GM12878 (cell line): ENCODE measurements around the gene PRKRA. TPM values are rescaled to one million over a fixed set of nuclear protein-coding genes. Genes with fewer than 3 reads are reported as not detected.

Experiments
- ATAC-seq: fragments of 200-7000 bp; cut with Tn5 transposase; 3 replicates; pipeline ENCODE4 v1.9.1; 2020; ENCODE audit warnings: mild to moderate bottlenecking, moderate library complexity
- BruUV-seq: library from RNA; stranded (reverse); fragments of 400-500 nt; replicated peaks from 2 replicates; lab custom pipeline; 2021; lab: Mats Ljungman, UMichigan
- CTCF ChIA-PET: fragments of 300-600 bp; sonication (Branson Sonifier 250); formaldehyde crosslinking; extraction: SDS; loops from one replicate; lab custom pipeline; 2021; ENCODE audit warnings: inconsistent platforms; lab: Yijun Ruan, JAX
- POLR2A ChIA-PET: fragments of 350-600 bp; formaldehyde crosslinking; extraction: SDS; loops from one replicate; lab custom pipeline; 2021; ENCODE audit warnings: inconsistent platforms; lab: Charles Lee
- RAD21 ChIA-PET: fragments of 300-600 bp; sonication (Branson Sonifier 250); formaldehyde crosslinking; loops from one replicate; lab custom pipeline; 2023; ENCODE audit warnings: antibody characterized with exemption; ENCODE audit not compliant: unreplicated experiment; lab: Charles Lee
- SMC1A ChIA-PET: fragments of 300-600 bp; sonication (Branson Sonifier 250); formaldehyde crosslinking; loops from one replicate; lab custom pipeline; 2023; ENCODE audit not compliant: unreplicated experiment, uncharacterized antibody; lab: Charles Lee
- DNase-seq: peaks from one replicate; pipeline ENCODE4 v3.0.0-alpha.2; 2011; ENCODE audit warnings: low read depth, low spot score
- FAIRE-seq: peaks from 3 replicates; lab custom pipeline; 2011; peaks lifted over from hg19 to GRCh38; lab: Jason Lieb, UNC
- H2AFZ ChIP-seq: 2 replicates; pipeline ENCODE4 v1.6.0; 2011; ENCODE audit warnings: low read depth, low read length, control low read depth; ENCODE audit not compliant: control insufficient read depth
- H3K27ac ChIP-seq: 2 replicates; pipeline ENCODE4 v1.5.1; 2011; ENCODE audit warnings: control low read depth; ENCODE audit not compliant: control insufficient read depth, insufficient read depth
- H3K27me3 ChIP-seq, 2 experiments: replicated peaks in 1 of 2; 2 replicates each; pipeline versions ENCODE4 v1.6.0 to v1.6.1; 2011; ENCODE audit warnings: low read length in 1 of 2; ENCODE audit not compliant: control insufficient read depth in 2 of 2, insufficient read depth in 2 of 2
- H3K36me3 ChIP-seq, 2 experiments: 2 replicates each; pipeline ENCODE4 v1.5.1; 2011; ENCODE audit warnings: low read length in 1 of 2; ENCODE audit not compliant: control insufficient read depth in 2 of 2, insufficient read depth in 2 of 2
- H3K4me1 ChIP-seq: 2 replicates; pipeline ENCODE4 v1.6.1; 2011; ENCODE audit warnings: mild to moderate bottlenecking, low read length, moderate library complexity, mixed read lengths; ENCODE audit not compliant: control insufficient read depth, insufficient read depth
- H3K4me2 ChIP-seq: 2 replicates; pipeline ENCODE4 v1.6.0; 2011; ENCODE audit warnings: control low read depth; ENCODE audit not compliant: control insufficient read depth, insufficient read depth
- H3K4me3 ChIP-seq: fragments of 200-600 bp; sonication (generic); 2 replicates; pipeline ENCODE4 v1.5.1; 2016
- H3K79me2 ChIP-seq: 2 replicates; pipeline ENCODE4 v1.6.0; 2011; ENCODE audit warnings: low read length; ENCODE audit not compliant: control insufficient read depth, insufficient read depth
- H3K9ac ChIP-seq: 2 replicates; pipeline ENCODE4 v1.8.0; 2011; ENCODE audit warnings: low read length, control low read depth, mixed read lengths; ENCODE audit not compliant: control insufficient read depth, insufficient read depth
- H3K9me3 ChIP-seq: replicated peaks from 3 replicates; pipeline ENCODE4 v1.5.1; 2011; ENCODE audit warnings: mild to moderate bottlenecking, low read length; ENCODE audit not compliant: control insufficient read depth, insufficient read depth
- H4K20me1 ChIP-seq: 2 replicates; pipeline ENCODE4 v1.6.0; 2011; ENCODE audit not compliant: control insufficient read depth, insufficient read depth
- CBX3 ChIP-seq: fragments of 200-600 bp; sonication (generic); IDR thresholded peaks from 2 replicates; pipeline ENCODE4 v1.6.1; 2016; ENCODE audit warnings: low read depth, borderline replicate concordance
- EZH2 ChIP-seq: IDR thresholded peaks from 2 replicates; pipeline ENCODE4 v1.6.1; 2012; ENCODE audit warnings: low read depth, mild to moderate bottlenecking, control low read depth, inconsistent platforms, low read length, borderline replicate concordance; ENCODE audit not compliant: control insufficient read depth
- FOS ChIP-seq: IDR thresholded peaks from 3 replicates; pipeline ENCODE4 v1.6.1; 2011; ENCODE audit warnings: borderline replicate concordance; ENCODE audit not compliant: insufficient read length; ENCODE audit errors: extremely low read depth
- JUND ChIP-seq: IDR thresholded peaks from 2 replicates; pipeline ENCODE4 v1.6.1; 2012; ENCODE audit warnings: low read depth, mild to moderate bottlenecking, low read length, improper control_type of control experiment, moderate library complexity
- POLR2A ChIP-seq: IDR thresholded peaks from 2 replicates; pipeline ENCODE4 v1.6.1; 2011; ENCODE audit warnings: low read depth, mild to moderate bottlenecking, low read length
- ZNF24 ChIP-seq: fragments of 450-650 bp; IDR thresholded peaks from 2 replicates; pipeline ENCODE4 v1.6.1; 2017; ENCODE audit warnings: antibody characterized with exemption, mild to moderate bottlenecking
- WGBS: methylation state at CpG from one replicate; pipeline ENCODE4 v1.1.6; 2016; ENCODE audit warnings: low lambda C conversion rate; ENCODE audit not compliant: insufficient replicate concordance, insufficient coverage; ENCODE audit errors: missing lambda C conversion rate; 5-methylcytosine and 5-hydroxymethylcytosine counted together
- in situ Hi-C: fragments of 300-500 bp; cut with MboI; formaldehyde crosslinking; loops from 9 replicates; pipeline ENCODE4 v1.14.3; 2018; ENCODE audit warnings: mixed read lengths
- intact Hi-C: fragments of 100-400 bp; cut with micrococcal nuclease; formaldehyde crosslinking; loops from one replicate; pipeline ENCODE4 v1.14.2; 2022; ENCODE audit not compliant: unreplicated experiment
- polyA plus RNA-seq, 11 experiments: library from polyadenylated mRNA; depleted of rRNA in 4 of 11; unstranded in 6 of 11; stranded (reverse) in 5 of 11; fragments of >200 nt; fragmentation: Nextera tagmentation in 4 of 11; fragmentation: Illumina TruSeq in 1 of 11; extraction: Ambion mirVana in 4 of 11; extraction: Trizol in 1 of 11; gene quantifications; 1 replicate in 1 of 11; 2 replicates in 10 of 11; pipeline versions ENCODE4 v1.2.1 to v1.2.3, GENCODE V29; 2011 to 2016; ENCODE audit warnings: inconsistent platforms in 2 of 11, missing spikeins in 2 of 11, low read depth in 1 of 11
- total RNA-seq, 4 experiments: library from RNA; depleted of rRNA in 3 of 4; stranded (reverse); fragments of >200 nt in 3 of 4; fragmentation: Illumina TruSeq in 1 of 4; extraction: Trizol in 1 of 4; gene quantifications; 2 replicates each; pipeline versions ENCODE4 v1.2.1 to v1.2.3, GENCODE V29; 2013 to 2021
- TF ChIP-seq, protein P1 (sequence below): fragments of 450-650 bp; IDR thresholded peaks from 2 replicates; pipeline ENCODE4 v1.6.1; 2017; ENCODE audit warnings: mild to moderate bottlenecking, low read depth, inconsistent platforms; ENCODE audit not compliant: poor library complexity, severe bottlenecking
- TF ChIP-seq, protein P2 (sequence below): fragments of 450-650 bp; formaldehyde crosslinking; IDR thresholded peaks from 2 replicates; pipeline ENCODE4 v1.4.0; 2022; ENCODE audit warnings: mild to moderate bottlenecking, moderate library complexity

PRKRA gene
- total and polyA plus RNA-seq, 10 of the 15 experiments (the other 5 are each of a cell fraction or from before 2014, with no cell fraction given): 19.1 to 75.6 (median 51.7) TPM

- TF ChIP-seq, protein P1, sequence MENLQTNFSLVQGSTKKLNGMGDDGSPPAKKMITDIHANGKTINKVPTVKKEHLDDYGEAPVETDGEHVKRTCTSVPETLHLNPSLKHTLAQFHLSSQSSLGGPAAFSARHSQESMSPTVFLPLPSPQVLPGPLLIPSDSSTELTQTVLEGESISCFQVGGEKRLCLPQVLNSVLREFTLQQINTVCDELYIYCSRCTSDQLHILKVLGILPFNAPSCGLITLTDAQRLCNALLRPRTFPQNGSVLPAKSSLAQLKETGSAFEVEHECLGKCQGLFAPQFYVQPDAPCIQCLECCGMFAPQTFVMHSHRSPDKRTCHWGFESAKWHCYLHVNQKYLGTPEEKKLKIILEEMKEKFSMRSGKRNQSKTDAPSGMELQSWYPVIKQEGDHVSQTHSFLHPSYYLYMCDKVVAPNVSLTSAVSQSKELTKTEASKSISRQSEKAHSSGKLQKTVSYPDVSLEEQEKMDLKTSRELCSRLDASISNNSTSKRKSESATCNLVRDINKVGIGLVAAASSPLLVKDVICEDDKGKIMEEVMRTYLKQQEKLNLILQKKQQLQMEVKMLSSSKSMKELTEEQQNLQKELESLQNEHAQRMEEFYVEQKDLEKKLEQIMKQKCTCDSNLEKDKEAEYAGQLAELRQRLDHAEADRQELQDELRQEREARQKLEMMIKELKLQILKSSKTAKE: no peak
- TF ChIP-seq POLR2A: no peak
- TF ChIP-seq JUND: no peak
- no peak for TF ChIP-seq FOS
- TF ChIP-seq ZNF24: no peak
- no peak for TF ChIP-seq EZH2
- TF ChIP-seq, all 136 proteins: peak for 0
Observed at GRCh38 chr2:178474560-178474959, 23.6 kb upstream of the PRKRA start (continued).

- Histone ChIP-seq H3K4me3 (no peak overlapping the region), H3K27ac (no peak overlapping the region), H3K27me3 (no peaks in the 10 kb centered on the region), H3K79me2 (peaks cover 6% of the 10 kb centered on the region; the same call in 1 of the 2 replicates), H3K4me1 (no peaks in the 10 kb centered on the region), H4K20me1 (no peaks in the 10 kb centered on the region), H3K9ac (no peak overlapping the region)
- intact Hi-C loops (loop anchor here (10.0 kb wide), 1 partner anchor 441 kb away; no protein-coding TSS in a partner anchor), in situ Hi-C loops (no loop called here)
- DNase-seq (no peak), FAIRE-seq (no peak)
- SMC1A ChIA-PET: interaction anchor here (0.6 kb wide), 1 partner anchor 537 kb away, joined by 4 read pairs; no protein-coding TSS in a partner anchor
- TF ChIP-seq, protein P2, sequence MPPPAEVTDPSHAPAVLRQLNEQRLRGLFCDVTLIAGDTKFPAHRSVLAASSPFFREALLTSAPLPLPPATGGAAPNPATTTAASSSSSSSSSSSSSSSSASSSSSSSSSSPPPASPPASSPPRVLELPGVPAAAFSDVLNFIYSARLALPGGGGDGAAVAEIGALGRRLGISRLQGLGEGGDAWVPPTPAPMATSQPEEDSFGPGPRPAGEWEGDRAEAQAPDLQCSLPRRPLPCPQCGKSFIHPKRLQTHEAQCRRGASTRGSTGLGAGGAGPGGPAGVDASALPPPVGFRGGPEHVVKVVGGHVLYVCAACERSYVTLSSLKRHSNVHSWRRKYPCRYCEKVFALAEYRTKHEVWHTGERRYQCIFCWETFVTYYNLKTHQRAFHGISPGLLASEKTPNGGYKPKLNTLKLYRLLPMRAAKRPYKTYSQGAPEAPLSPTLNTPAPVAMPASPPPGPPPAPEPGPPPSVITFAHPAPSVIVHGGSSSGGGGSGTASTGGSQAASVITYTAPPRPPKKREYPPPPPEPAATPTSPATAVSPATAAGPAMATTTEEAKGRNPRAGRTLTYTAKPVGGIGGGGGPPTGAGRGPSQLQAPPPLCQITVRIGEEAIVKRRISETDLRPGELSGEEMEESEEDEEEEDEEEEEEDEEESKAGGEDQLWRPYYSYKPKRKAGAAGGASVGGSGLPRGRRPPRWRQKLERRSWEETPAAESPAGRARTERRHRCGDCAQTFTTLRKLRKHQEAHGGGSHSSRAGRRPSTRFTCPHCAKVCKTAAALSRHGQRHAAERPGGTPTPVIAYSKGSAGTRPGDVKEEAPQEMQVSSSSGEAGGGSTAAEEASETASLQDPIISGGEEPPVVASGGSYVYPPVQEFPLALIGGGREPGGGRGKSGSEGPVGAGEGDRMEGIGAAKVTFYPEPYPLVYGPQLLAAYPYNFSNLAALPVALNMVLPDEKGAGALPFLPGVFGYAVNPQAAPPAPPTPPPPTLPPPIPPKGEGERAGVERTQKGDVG (CRISPR knock-in tag): no peak
- no peak for TF ChIP-seq CBX3
- TF ChIP-seq, all 136 proteins: peak for 0
- H3K36me3 ChIP-seq: no peaks in the 10 kb centered on the region; a peak in 1 of 4 replicates
- H3K9me3 ChIP-seq: no peaks in the 10 kb centered on the region
- ChIA-PET RAD21 (no interaction called here), POLR2A (no interaction called here), CTCF (interaction anchor here (1.0 kb wide), 1 partner anchor 76 kb away, joined by 5 read pairs; no protein-coding TSS in a partner anchor)
- H3K4me2 ChIP-seq: no peak overlapping the region
- no peak for ATAC-seq
- H2AFZ ChIP-seq: no peak overlapping the region
- BruUV-seq: no TSS peak
- 100% methylated on average over 4 of the region's 4 CpGs for WGBS
Observed at GRCh38 chr2:178473931-178474330, 23.0 kb upstream of the PRKRA start.
